OCI-LY1 (cell line): ENCODE measurements around the gene RAE1.

Experiments used
- H2AFZ ChIP-seq: fragments of 200-600 bp; sonication (generic), shearing (Covaris generic); 2 replicates; pipeline ENCODE4 v1.6.0; 2014; ENCODE audit warnings: antibody characterized with exemption, mild to moderate bottlenecking, low read length
- H3F3A ChIP-seq: fragments of 200-600 bp; sonication (generic), shearing (Covaris generic); 2 replicates; pipeline ENCODE4 v1.6.0; 2014; ENCODE audit warnings: mild to moderate bottlenecking, antibody characterized with exemption, low read length, moderate library complexity; ENCODE audit not compliant: insufficient read depth
- H3K27ac ChIP-seq: fragments of 200-600 bp; sonication (generic); 2 replicates; pipeline ENCODE4 v1.5.1; 2014; ENCODE audit warnings: low read length, mixed run types, mild to moderate bottlenecking, low read depth; ENCODE audit not compliant: poor library complexity, severe bottlenecking
- H3K27me3 ChIP-seq: fragments of 200-600 bp; sonication (generic); 2 replicates; pipeline ENCODE4 v1.6.0; 2014; ENCODE audit warnings: antibody characterized with exemption, mild to moderate bottlenecking, low read length, moderate library complexity; ENCODE audit not compliant: insufficient read depth
- H3K36me3 ChIP-seq: fragments of 200-600 bp; sonication (generic); 2 replicates; pipeline ENCODE4 v1.6.1; 2014; ENCODE audit warnings: mild to moderate bottlenecking, antibody characterized with exemption, low read length, moderate library complexity, mixed read lengths; ENCODE audit not compliant: insufficient read depth
- H3K4me1 ChIP-seq: fragments of 200-600 bp; sonication (generic); 2 replicates; pipeline ENCODE4 v1.5.1; 2014; ENCODE audit warnings: mild to moderate bottlenecking, low read length, moderate library complexity; ENCODE audit not compliant: insufficient read depth, severe bottlenecking
- H3K4me2 ChIP-seq: fragments of 200-600 bp; sonication (generic), shearing (Covaris generic); 2 replicates; pipeline ENCODE4 v1.6.1; 2014; ENCODE audit warnings: low read length
- H3K4me3 ChIP-seq: fragments of 200-600 bp; sonication (generic); 2 replicates; pipeline ENCODE4 v1.5.1; 2014; ENCODE audit warnings: low read length, low read depth, mild to moderate bottlenecking, mixed read lengths; ENCODE audit not compliant: poor library complexity, severe bottlenecking
- H3K79me2 ChIP-seq: fragments of 200-600 bp; shearing (Covaris generic); 2 replicates; pipeline ENCODE4 v1.6.1; 2016; ENCODE audit warnings: mixed run types, low read length, mixed read lengths; ENCODE audit not compliant: insufficient read depth
- H3K9ac ChIP-seq: fragments of 200-600 bp; sonication (generic), shearing (Covaris generic); 2 replicates; pipeline ENCODE4 v1.6.1; 2014; ENCODE audit warnings: mild to moderate bottlenecking, low read length, mixed read lengths
- H3K9me2 ChIP-seq: fragments of 200-600 bp; sonication (generic), shearing (Covaris generic); 2 replicates; pipeline ENCODE4 v1.6.1; 2014; ENCODE audit warnings: low read depth, mild to moderate bottlenecking, low read length, mixed read lengths
- H3K9me3 ChIP-seq: fragments of 200-600 bp; shearing (Covaris generic); 2 replicates; pipeline ENCODE4 v1.6.1; 2014; ENCODE audit warnings: low read length, mixed read lengths
- H4K20me1 ChIP-seq: fragments of 200-600 bp; sonication (generic), shearing (Covaris generic); 2 replicates; pipeline ENCODE4 v1.6.0; 2016; ENCODE audit warnings: mild to moderate bottlenecking, low read length; ENCODE audit not compliant: insufficient read depth
- EZH2 ChIP-seq: fragments of 200-600 bp; sonication (generic), shearing (Covaris generic); IDR thresholded peaks from 2 replicates; pipeline ENCODE4 v1.8.0; 2017; ENCODE audit warnings: borderline replicate concordance, mixed run types, mild to moderate bottlenecking, antibody characterized with exemption, low read length, moderate library complexity, mixed read lengths
- TF ChIP-seq, protein P1 (sequence below): fragments of 200-600 bp; sonication (generic), shearing (Covaris generic); IDR thresholded peaks from 2 replicates; pipeline ENCODE4 v1.5.1; 2017; ENCODE audit warnings: mild to moderate bottlenecking, antibody characterized with exemption, low read length, moderate library complexity, mixed read lengths

RAE1 gene

GRCh38 chr20:57404419-57405072 is 53.5 kb downstream of the RAE1 start:
- H3K79me2 ChIP-seq, result no peaks in the 10 kb centered on the region
- no peaks in the 10 kb centered on the region for H4K20me1 ChIP-seq
- TF ChIP-seq, protein P1, sequence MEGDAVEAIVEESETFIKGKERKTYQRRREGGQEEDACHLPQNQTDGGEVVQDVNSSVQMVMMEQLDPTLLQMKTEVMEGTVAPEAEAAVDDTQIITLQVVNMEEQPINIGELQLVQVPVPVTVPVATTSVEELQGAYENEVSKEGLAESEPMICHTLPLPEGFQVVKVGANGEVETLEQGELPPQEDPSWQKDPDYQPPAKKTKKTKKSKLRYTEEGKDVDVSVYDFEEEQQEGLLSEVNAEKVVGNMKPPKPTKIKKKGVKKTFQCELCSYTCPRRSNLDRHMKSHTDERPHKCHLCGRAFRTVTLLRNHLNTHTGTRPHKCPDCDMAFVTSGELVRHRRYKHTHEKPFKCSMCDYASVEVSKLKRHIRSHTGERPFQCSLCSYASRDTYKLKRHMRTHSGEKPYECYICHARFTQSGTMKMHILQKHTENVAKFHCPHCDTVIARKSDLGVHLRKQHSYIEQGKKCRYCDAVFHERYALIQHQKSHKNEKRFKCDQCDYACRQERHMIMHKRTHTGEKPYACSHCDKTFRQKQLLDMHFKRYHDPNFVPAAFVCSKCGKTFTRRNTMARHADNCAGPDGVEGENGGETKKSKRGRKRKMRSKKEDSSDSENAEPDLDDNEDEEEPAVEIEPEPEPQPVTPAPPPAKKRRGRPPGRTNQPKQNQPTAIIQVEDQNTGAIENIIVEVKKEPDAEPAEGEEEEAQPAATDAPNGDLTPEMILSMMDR, result no peak
- TF ChIP-seq EZH2, result no peak
- no peak overlapping the region for H3K27ac ChIP-seq
- H2AFZ ChIP-seq, result no peak overlapping the region
- H3K9me2 ChIP-seq, result no peaks in the 10 kb centered on the region
- H3K9ac ChIP-seq, result no peak overlapping the region
- no peaks in the 10 kb centered on the region for H3K9me3 ChIP-seq
- H3K4me3 ChIP-seq, result no peak overlapping the region
- peaks cover 99% of the 10 kb centered on the region for H3K36me3 ChIP-seq
- H3K4me2 ChIP-seq, result no peak overlapping the region
- H3K27me3 ChIP-seq, result no peaks in the 10 kb centered on the region
- peaks cover 22% of the 10 kb centered on the region for H3K4me1 ChIP-seq
- H3F3A ChIP-seq, result peaks cover 5% of the 10 kb centered on the region; the same call in 1 of the 2 replicates

GRCh38 chr20:57405236-57406016 is 54.4 kb downstream of the RAE1 start:
- H4K20me1 ChIP-seq, result no peaks in the 10 kb centered on the region
- peaks cover 96% of the 10 kb centered on the region for H3K36me3 ChIP-seq
- H3K9me2 ChIP-seq, result no peaks in the 10 kb centered on the region
- H3K4me2 ChIP-seq, result no peak overlapping the region
- no peaks in the 10 kb centered on the region for H3K27me3 ChIP-seq
- H3K4me3 ChIP-seq, result no peak overlapping the region
- TF ChIP-seq EZH2, result no peak
- TF ChIP-seq, protein P1, result no peak
- H2AFZ ChIP-seq, result no peak overlapping the region
- no peaks in the 10 kb centered on the region for H3K79me2 ChIP-seq
- H3K27ac ChIP-seq, result peak overlapping the region; percentile 18
- no peak overlapping the region for H3K9ac ChIP-seq
- H3F3A ChIP-seq, result peaks cover 5% of the 10 kb centered on the region; the same call in 1 of the 2 replicates
- H3K4me1 ChIP-seq, result peaks cover 13% of the 10 kb centered on the region
- no peaks in the 10 kb centered on the region for H3K9me3 ChIP-seq

DNA sequence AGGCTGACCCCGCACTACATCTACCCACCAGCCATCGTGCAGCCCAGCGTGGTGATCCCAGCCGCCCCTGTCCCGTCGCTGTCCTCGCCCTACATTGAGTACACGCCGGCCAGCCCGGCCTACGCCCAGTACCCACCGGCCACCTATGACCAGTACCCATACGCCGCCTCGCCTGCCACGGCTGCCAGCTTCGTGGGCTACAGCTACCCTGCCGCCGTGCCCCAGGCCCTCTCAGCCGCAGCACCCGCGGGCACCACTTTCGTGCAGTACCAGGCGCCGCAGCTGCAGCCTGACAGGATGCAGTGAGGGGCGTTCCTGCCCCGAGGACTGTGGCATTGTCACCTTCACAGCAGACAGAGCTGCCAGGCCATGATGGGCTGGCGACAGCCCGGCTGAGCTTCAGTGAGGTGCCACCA is 56.5 kb downstream of the RAE1 start:
- H3K9me2 ChIP-seq, result no peaks in the 10 kb centered on the region
- H3K4me1 ChIP-seq, result no peaks in the 10 kb centered on the region
- H3K4me3 ChIP-seq, result no peak overlapping the region
- peaks cover 5% of the 10 kb centered on the region; the same call in 1 of the 2 replicates for H3F3A ChIP-seq
- H3K79me2 ChIP-seq, result no peaks in the 10 kb centered on the region
- no peak overlapping the region for H3K9ac ChIP-seq
- peaks cover 75% of the 10 kb centered on the region for H3K36me3 ChIP-seq
- H3K27me3 ChIP-seq, result no peaks in the 10 kb centered on the region
- H3K27ac ChIP-seq, result no peak overlapping the region
- no peak for TF ChIP-seq EZH2
- TF ChIP-seq, protein P1, result no peak
- H2AFZ ChIP-seq, result no peak overlapping the region
- H4K20me1 ChIP-seq, result no peaks in the 10 kb centered on the region
- no peak overlapping the region for H3K4me2 ChIP-seq
- H3K9me3 ChIP-seq, result no peaks in the 10 kb centered on the region
